RWPE2 (cell line): Measurements from ENCODE around the gene TBPL2.

ENCODE experiments used
- ATAC-seq: fragments of 200-7000 bp; cut with Tn5 transposase; 3 replicates; pipeline ENCODE4 v1.9.1; 2021; ENCODE audit warnings: low read depth
- DNase-seq: peaks from one replicate; pipeline ENCODE4 v3.0.0-alpha.2; 2020; ENCODE audit warnings: low spot score
- H3K27ac ChIP-seq: fragments of 450-650 bp; 2 replicates; pipeline ENCODE4 v1.5.1; 2017; ENCODE audit warnings: mild to moderate bottlenecking; ENCODE audit not compliant: poor library complexity, severe bottlenecking
- H3K27me3 ChIP-seq: fragments of 250-450 bp; sonication (Bioruptor Pico); 2 replicates; pipeline ENCODE4 v1.5.1; 2021; ENCODE audit warnings: mild to moderate bottlenecking, moderate library complexity; ENCODE audit not compliant: insufficient read depth, poor library complexity, severe bottlenecking
- H3K36me3 ChIP-seq: fragments of 250-450 bp; sonication (Bioruptor Pico); 2 replicates; pipeline ENCODE4 v1.5.1; 2020; ENCODE audit warnings: low read depth, mild to moderate bottlenecking, moderate library complexity
- H3K4me1 ChIP-seq: fragments of 250-450 bp; sonication (Bioruptor Pico); 2 replicates; pipeline ENCODE4 v1.5.1; 2021; ENCODE audit warnings: mild to moderate bottlenecking, moderate library complexity; ENCODE audit not compliant: insufficient read depth, poor library complexity, severe bottlenecking
- H3K4me3 ChIP-seq: fragments of 250-450 bp; sonication (Bioruptor Pico); 2 replicates; pipeline ENCODE4 v1.5.1; 2021; ENCODE audit warnings: mild to moderate bottlenecking, moderate library complexity; ENCODE audit not compliant: severe bottlenecking
- H3K9me3 ChIP-seq: fragments of 250-450 bp; sonication (Bioruptor Pico); 2 replicates; pipeline ENCODE4 v1.5.1; 2021; ENCODE audit warnings: mild to moderate bottlenecking, moderate library complexity; ENCODE audit not compliant: severe bottlenecking
- CTCF ChIP-seq: fragments of 450-650 bp; IDR thresholded peaks from one replicate; pipeline ENCODE4 v1.5.1; 2017; ENCODE audit warnings: mild to moderate bottlenecking, moderate library complexity; ENCODE audit not compliant: poor library complexity, severe bottlenecking

TBPL2 gene

DNA sequence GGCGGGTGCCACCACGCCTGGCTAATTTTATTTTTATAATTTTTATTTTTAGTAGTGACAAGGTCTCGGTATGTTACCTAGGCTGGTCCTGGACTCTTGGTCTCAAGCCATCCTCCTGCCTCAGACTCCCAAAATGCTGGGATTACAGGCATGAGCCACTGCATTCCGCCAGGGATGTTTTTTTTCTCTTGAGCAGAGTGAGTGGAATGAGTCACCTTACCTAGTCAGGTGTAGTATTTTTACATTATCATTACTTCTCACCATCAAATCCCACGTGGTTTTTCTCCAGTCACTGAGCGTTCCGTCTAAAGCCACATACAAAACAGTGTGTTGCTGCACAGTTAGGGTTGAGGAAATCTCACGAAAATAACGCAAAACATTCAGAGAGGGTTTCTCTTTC, 870 bp upstream of the TBPL2 start:
- no peaks in the 10 kb centered on the region for H3K36me3 ChIP-seq
- no peak overlapping the region for H3K27ac ChIP-seq
- peaks cover 3% of the 10 kb centered on the region for H3K27me3 ChIP-seq
- no peak for TF ChIP-seq CTCF
- H3K4me3 ChIP-seq: no peak overlapping the region
- H3K4me1 ChIP-seq: peaks cover 6% of the 10 kb centered on the region
- DNase-seq: no peak
- no peak for ATAC-seq
- H3K9me3 ChIP-seq: no peaks in the 10 kb centered on the region

DNA sequence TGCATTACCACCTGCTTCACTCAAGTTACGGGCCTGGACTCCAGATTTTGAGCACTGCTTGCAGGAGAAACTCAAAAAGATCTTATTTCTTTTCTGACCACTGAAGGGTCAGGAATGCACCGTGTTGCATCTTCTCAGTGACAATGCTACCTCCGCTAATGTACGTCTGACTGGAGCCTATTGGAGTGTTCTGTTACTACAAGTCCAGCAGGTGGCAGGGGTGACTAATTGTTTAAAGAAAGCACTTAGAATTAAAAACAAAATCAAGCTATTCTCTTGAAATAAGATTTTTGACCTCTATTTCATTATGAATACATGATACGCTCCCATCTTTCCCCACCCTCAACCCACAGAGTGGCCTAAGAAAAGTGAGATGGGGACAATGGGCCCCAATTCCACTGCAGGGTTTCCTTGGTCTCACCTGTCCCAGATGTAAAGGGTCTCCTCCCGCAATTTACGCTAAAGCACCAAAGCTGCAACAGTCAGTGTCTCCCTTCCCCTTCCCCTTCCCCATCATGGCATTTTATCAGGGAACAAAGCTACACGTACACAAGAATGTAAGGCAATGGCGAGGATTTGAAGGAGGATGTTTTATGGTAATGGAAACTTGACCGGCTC, 2.2 kb downstream of the TBPL2 start:
- H3K27ac ChIP-seq: no peak overlapping the region
- no peaks in the 10 kb centered on the region for H3K4me1 ChIP-seq
- TF ChIP-seq CTCF: peak; percentile 93
- DNase-seq (no peak), ATAC-seq (peak; percentile 86)
- H3K27me3 ChIP-seq: peaks cover 3% of the 10 kb centered on the region
- no peaks in the 10 kb centered on the region for H3K9me3 ChIP-seq
- H3K4me3 ChIP-seq: no peak overlapping the region
- H3K36me3 ChIP-seq: no peaks in the 10 kb centered on the region

GRCh38 chr14:55436931-55437330, 3.5 kb downstream of the TBPL2 start:
- Histone ChIP-seq H3K27me3 (peaks cover 3% of the 10 kb centered on the region), H3K36me3 (no peaks in the 10 kb centered on the region), H3K27ac (no peak overlapping the region), H3K9me3 (no peaks in the 10 kb centered on the region), H3K4me1 (no peaks in the 10 kb centered on the region), H3K4me3 (no peak overlapping the region)
- TF ChIP-seq CTCF: no peak
- DNase-seq (no peak), ATAC-seq (no peak)

GRCh38 chr14:55436519-55436918, 3.9 kb downstream of the TBPL2 start:
- peaks cover 3% of the 10 kb centered on the region for H3K27me3 ChIP-seq
- H3K4me3 ChIP-seq: no peak overlapping the region
- ATAC-seq (no peak), DNase-seq (no peak)
- no peaks in the 10 kb centered on the region for H3K9me3 ChIP-seq
- no peak for TF ChIP-seq CTCF
- no peak overlapping the region for H3K27ac ChIP-seq
- H3K36me3 ChIP-seq: no peaks in the 10 kb centered on the region
- H3K4me1 ChIP-seq: no peaks in the 10 kb centered on the region

GRCh38 chr14:55434805-55435174, 5.6 kb downstream of the TBPL2 start:
- Histone ChIP-seq H3K4me1 (peaks cover 2% of the 10 kb centered on the region), H3K36me3 (no peaks in the 10 kb centered on the region), H3K4me3 (no peak overlapping the region), H3K27me3 (peaks cover 3% of the 10 kb centered on the region), H3K27ac (no peak overlapping the region), H3K9me3 (no peaks in the 10 kb centered on the region)
- TF ChIP-seq CTCF: no peak
- DNase-seq: no peak
- ATAC-seq: 0 out of 3 replicates have a peak, but pooled peaks have one; percentile 22
